Retinal pigment epithelial cell (primary cell): ENCODE data around the gene DCTN1.
A peak's percentile ranks its signal among the peaks of the same experiment; 100 is the strongest.

Source experiments
- DNase-seq: peaks from one replicate; pipeline ENCODE4 v3.0.0-alpha.2; 2010; ENCODE audit warnings: low read depth
- H3K4me3 ChIP-seq: 2 replicates; pipeline ENCODE4 v1.5.1; 2011; ENCODE audit warnings: mild to moderate bottlenecking, low read length, control low read depth, moderate library complexity
- TF ChIP-seq, protein P1 (sequence below): conservative IDR thresholded peaks from 2 replicates; pipeline ENCODE4 v1.5.1; 2011; ENCODE audit warnings: low read depth, low read length, control low read depth, inconsistent platforms

Gene DCTN1

DNA sequence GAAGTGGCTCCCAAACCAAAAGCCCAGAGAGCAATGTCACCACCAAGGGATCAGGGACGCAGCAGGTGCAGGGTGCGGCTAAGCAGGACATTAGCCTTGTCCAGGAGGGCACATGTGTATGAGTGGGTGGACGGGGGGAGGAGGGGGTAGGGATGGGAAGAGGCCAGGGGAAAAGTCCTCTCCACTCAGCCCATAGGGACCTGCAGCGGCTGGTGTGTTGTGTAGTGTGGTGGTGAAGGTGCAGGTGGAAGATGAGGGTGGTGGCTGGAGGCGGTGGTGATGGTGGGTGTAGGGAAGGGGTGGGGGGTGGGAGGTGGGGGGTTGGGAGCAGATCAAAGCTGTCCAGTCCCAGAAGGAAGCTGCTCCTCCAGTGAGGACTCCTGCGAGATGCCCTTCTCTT, 37.7 kb upstream of the DCTN1 start:
- DNase-seq: no peak
- TF ChIP-seq, protein P1, sequence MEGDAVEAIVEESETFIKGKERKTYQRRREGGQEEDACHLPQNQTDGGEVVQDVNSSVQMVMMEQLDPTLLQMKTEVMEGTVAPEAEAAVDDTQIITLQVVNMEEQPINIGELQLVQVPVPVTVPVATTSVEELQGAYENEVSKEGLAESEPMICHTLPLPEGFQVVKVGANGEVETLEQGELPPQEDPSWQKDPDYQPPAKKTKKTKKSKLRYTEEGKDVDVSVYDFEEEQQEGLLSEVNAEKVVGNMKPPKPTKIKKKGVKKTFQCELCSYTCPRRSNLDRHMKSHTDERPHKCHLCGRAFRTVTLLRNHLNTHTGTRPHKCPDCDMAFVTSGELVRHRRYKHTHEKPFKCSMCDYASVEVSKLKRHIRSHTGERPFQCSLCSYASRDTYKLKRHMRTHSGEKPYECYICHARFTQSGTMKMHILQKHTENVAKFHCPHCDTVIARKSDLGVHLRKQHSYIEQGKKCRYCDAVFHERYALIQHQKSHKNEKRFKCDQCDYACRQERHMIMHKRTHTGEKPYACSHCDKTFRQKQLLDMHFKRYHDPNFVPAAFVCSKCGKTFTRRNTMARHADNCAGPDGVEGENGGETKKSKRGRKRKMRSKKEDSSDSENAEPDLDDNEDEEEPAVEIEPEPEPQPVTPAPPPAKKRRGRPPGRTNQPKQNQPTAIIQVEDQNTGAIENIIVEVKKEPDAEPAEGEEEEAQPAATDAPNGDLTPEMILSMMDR: no peak
- H3K4me3 ChIP-seq: no peak overlapping the region

DNA sequence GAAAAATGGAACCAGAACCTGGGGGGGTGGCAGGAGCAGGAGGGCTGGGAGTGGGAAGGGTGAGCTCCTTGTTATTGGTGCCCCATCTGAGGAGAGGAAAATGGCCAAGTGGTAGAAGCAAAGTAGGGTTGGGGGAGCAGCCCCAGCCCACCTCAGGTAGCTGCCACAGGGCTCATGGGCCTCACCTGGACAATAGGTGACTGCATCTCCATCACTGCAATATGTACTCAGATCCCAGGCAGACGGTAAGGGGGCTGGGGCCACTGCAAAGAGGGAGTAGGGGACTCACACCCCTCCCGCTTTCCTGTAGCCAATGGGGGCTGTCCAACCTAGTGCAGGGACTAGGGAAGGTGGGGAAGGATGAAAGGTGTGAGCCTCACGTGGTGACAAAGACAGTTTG, 37.1 kb upstream of the DCTN1 start:
- TF ChIP-seq, protein P1: no peak
- H3K4me3 ChIP-seq: no peak overlapping the region
- no peak for DNase-seq

DNA sequence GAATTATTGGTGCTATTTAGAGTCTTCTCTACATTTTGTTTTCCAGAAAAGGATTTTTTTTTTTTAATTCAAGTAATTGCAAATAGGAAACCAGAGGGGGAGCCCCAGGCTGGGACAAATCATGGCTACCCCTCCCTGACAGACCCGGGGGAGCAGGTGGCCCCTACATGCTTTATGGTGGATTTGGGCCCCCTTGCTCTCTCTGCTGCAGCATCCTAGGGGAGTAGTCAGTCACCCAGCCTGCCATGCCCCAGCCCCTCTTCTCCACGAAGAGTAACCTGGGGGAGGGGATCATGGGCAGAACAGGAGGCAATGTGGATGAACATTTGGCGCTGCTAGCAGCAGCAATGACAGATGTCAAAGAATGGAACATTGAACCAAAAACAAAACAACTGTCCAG, 36.7 kb upstream of the DCTN1 start:
- TF ChIP-seq, protein P1: no peak

DNA sequence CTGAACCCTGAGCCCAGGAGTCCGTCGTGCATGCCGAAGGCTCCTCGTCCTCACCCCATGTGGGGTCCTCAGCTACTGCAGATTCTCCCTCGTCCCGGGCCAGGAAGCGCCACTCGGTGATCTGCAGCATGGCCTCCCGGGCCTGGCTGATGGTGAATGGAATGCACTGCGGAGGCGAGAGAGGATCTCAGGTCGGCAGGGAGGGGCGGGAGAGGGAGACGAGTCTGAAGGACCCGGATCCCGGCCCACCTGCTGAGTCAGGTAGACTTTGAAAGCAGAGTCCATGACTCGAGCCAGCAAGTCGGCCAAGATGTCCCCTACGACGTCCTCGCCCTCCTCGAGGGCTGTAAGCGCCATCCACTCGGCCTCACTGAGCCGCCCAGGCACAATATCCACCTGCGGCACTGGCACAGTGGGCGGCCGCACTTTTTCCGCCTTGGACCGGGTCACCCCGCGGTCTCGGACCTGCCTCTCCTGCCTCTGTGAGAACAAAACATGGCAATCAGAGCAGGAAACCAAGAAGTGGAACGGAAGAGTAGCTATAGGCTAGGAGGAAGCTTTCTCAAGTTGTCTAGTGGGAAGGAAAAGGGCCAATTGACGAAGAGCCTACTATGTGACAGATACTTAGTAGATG, 35.8 kb upstream of the DCTN1 start:
- no peak for DNase-seq
- no peak overlapping the region for H3K4me3 ChIP-seq
- TF ChIP-seq, protein P1: no peak

More for the DNA sequence above, 36.7 kb upstream of the DCTN1 start:
- DNase-seq: no peak
- H3K4me3 ChIP-seq: no peak overlapping the region

DNA sequence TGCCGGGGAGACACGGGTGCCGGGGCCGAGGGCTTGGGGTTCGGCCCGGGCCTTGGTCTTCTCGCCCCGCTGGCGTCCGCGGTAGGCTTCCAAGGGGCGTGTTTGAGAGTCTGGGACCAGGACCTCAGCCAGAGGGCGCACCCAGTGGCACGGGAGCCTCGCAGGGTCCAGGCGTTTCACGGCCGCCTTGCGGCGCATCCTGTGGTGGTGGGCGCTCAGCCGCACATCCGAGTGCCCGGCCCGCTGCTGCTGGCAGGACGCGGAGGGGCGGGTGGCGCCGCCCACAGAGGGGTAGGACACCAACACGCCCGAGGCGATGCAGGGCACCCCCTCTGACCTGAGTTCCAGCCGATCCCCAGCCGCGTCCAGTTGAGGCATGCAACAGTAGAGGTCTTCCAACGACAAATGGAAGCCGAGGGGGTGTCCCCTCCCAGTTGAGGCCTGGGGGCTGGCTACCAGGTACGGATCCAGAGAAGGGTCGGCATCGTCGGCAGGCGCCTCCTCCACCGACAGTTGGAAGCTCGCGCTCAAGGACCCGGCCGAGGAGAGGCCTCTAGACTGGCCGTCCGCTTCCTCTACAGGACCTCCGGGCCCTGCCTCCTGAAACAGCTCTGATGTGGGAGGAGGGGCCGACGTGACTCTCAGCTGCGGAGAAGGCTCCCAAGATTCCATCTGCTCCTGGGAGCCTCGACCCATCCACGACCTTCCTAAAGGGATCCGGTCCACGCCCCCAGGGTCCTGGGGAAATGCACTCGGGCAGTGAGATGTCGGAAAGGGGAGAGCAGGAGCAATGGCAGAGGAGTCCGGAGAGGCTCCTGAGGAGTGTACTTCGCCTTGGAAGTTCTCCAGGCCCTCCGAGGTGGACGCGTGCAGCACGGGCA, 35.0 kb upstream of the DCTN1 start:
- no peak for DNase-seq
- H3K4me3 ChIP-seq: peak overlapping the region; percentile 38
- TF ChIP-seq, protein P1: peak; percentile 49

DNA sequence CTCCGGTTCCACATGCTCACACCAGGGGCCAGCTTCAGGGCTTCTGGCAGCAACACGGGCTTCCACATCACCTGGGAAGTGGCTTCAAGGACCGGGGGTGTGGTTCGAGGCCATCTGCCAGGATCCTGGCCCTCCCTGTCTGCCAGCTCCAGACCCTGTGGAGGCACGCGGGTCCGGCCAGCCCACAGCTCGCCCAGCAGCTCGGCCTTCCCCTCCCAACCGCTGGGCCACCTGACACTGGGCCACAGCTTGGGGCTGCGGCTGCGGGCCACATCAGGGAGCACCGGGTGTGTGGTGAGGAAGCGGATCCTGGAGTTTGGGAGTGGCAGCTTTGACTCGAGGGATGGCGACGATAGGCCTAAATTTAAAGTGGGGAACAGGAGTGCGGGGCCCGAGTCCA, 34.3 kb upstream of the DCTN1 start:
- TF ChIP-seq, protein P1: no peak
- no peak for DNase-seq
- H3K4me3 ChIP-seq: peak overlapping the region; percentile 38
